H1 (cell line): Measurements from ENCODE around the gene HLA-DRB1. TPM values are rescaled to one million over a fixed set of nuclear protein-coding genes. Genes with fewer than 3 reads are reported as not detected.
A peak's percentile ranks its signal among the peaks of the same experiment; 100 is the strongest.

Source experiments
- CTCF ChIA-PET: fragments of 300-600 bp; sonication (Branson Sonifier 250); formaldehyde crosslinking; loops from one replicate; lab custom pipeline; 2021; ENCODE audit not compliant: partially characterized antibody; lab: Charles Lee
- POLR2A ChIA-PET: fragments of 300-600 bp; sonication (Branson Sonifier 250); formaldehyde crosslinking; loops from one replicate; lab custom pipeline; 2021; ENCODE audit warnings: inconsistent platforms; ENCODE audit not compliant: partially characterized antibody; lab: Charles Lee
- DNase-seq, 2 experiments: peaks; one replicate each; pipeline versions ENCODE4 v3.0.0 to v3.0.0-alpha.2; 2010 to 2022; ENCODE audit warnings: low spot score in 2 of 2, low read depth in 1 of 2, mixed read lengths in 1 of 2
- FAIRE-seq: peaks from 2 replicates; lab custom pipeline; 2011; peaks lifted over from hg19 to GRCh38; lab: Jason Lieb, UNC
- H2AFZ ChIP-seq: 2 replicates; pipeline ENCODE4 v1.8.1; 2012; ENCODE audit warnings: low read length, inconsistent platforms
- H2AK5ac ChIP-seq: 2 replicates; pipeline ENCODE4 v1.6.1; 2013; ENCODE audit warnings: low read depth, low read length
- H2BK120ac ChIP-seq: replicated peaks from 2 replicates; pipeline ENCODE3; 2013; ENCODE audit warnings: low read depth, low read length, inconsistent platforms
- H2BK12ac ChIP-seq: 2 replicates; pipeline ENCODE4 v1.6.1; 2013; ENCODE audit warnings: low read depth, low read length
- H2BK15ac ChIP-seq: 2 replicates; pipeline ENCODE4 v1.6.1; 2013; ENCODE audit warnings: low read length
- H2BK20ac ChIP-seq: 2 replicates; pipeline ENCODE4 v1.6.1; 2013; ENCODE audit warnings: low read length
- H2BK5ac ChIP-seq: 2 replicates; pipeline ENCODE4 v1.6.1; 2013; ENCODE audit warnings: low read depth, low read length
- H3K14ac ChIP-seq: 2 replicates; pipeline ENCODE4 v1.6.1; 2013; ENCODE audit warnings: inconsistent platforms; ENCODE audit not compliant: insufficient read length
- H3K18ac ChIP-seq: 2 replicates; pipeline ENCODE4 v1.6.1; 2013; ENCODE audit warnings: low read length; ENCODE audit errors: extremely low read depth
- H3K23ac ChIP-seq: 2 replicates; pipeline ENCODE4 v1.6.1; 2013; ENCODE audit warnings: inconsistent platforms; ENCODE audit not compliant: insufficient read length
- H3K23me2 ChIP-seq: 2 replicates; pipeline ENCODE4 v1.6.1; 2013; ENCODE audit warnings: low read depth, low read length
- H3K27ac ChIP-seq: 2 replicates; pipeline ENCODE4 v1.6.1; 2011; ENCODE audit warnings: low read depth, low read length, inconsistent platforms
- H3K27me3 ChIP-seq, 4 experiments: replicated peaks in 1 of 4; 1 replicate in 1 of 4; 2 replicates in 3 of 4; pipeline versions ENCODE4 v1.6.1 to v1.8.1; 2011 to 2013; ENCODE audit warnings: low read length in 3 of 4, mild to moderate bottlenecking in 3 of 4, inconsistent platforms in 2 of 4, mixed read lengths in 2 of 4, moderate library complexity in 1 of 4; ENCODE audit not compliant: control insufficient read depth in 3 of 4, insufficient read depth in 3 of 4; ENCODE audit errors: extremely low read depth in 1 of 4
- H3K36me3 ChIP-seq, 4 experiments: 2 replicates each; pipeline versions ENCODE4 v1.6.1 to v1.8.1; 2011 to 2013; ENCODE audit warnings: mild to moderate bottlenecking in 4 of 4, low read length in 3 of 4, moderate library complexity in 2 of 4, control low read depth in 1 of 4, inconsistent platforms in 1 of 4; ENCODE audit not compliant: insufficient read depth in 4 of 4, control insufficient read depth in 2 of 4
- H3K4ac ChIP-seq: replicated peaks from 2 replicates; pipeline ENCODE3; 2013; ENCODE audit warnings: low read length, low read depth, mixed read lengths, inconsistent platforms; ENCODE audit not compliant: insufficient read length
- H3K4me1 ChIP-seq, 4 experiments: replicated peaks in 1 of 4; 1 replicate in 1 of 4; 2 replicates in 3 of 4; pipeline versions ENCODE4 v1.6.1 to v1.8.1; 2011 to 2013; ENCODE audit warnings: low read length in 3 of 4, inconsistent platforms in 2 of 4, mixed read lengths in 1 of 4; ENCODE audit not compliant: insufficient read depth in 4 of 4, control insufficient read depth in 3 of 4
- H3K4me2 ChIP-seq, 2 experiments: 2 replicates each; pipeline versions ENCODE4 v1.6.1 to v1.8.1; 2011 to 2013; ENCODE audit warnings: low read depth in 2 of 2, low read length in 2 of 2, control low read depth in 1 of 2, inconsistent platforms in 1 of 2, mild to moderate bottlenecking in 1 of 2; ENCODE audit not compliant: insufficient read depth in 1 of 2
- H3K4me3 ChIP-seq, 4 experiments: fragments of 200-600, 300-600 bp in 1 of 4; sonication (generic), shearing (Covaris generic), sonication (Bioruptor Twin) in 1 of 4; 2 replicates each; pipeline versions ENCODE4 v1.5.1 to v1.8.1; 2011 to 2016; ENCODE audit warnings: low read length in 4 of 4, low read depth in 3 of 4, control low read depth in 2 of 4, inconsistent platforms in 2 of 4, mild to moderate bottlenecking in 2 of 4, mixed read lengths in 1 of 4, moderate library complexity in 1 of 4; ENCODE audit not compliant: insufficient read depth in 2 of 4; ENCODE audit errors: extremely low read depth in 1 of 4
- H3K56ac ChIP-seq: replicated peaks from 2 replicates; pipeline ENCODE3; 2013; ENCODE audit warnings: low read depth, mild to moderate bottlenecking, mixed read lengths, low read length, inconsistent platforms; ENCODE audit not compliant: insufficient read length
- H3K79me1 ChIP-seq: 2 replicates; pipeline ENCODE4 v1.6.1; 2013; ENCODE audit warnings: low read depth, low read length, control low read depth
- H3K79me2 ChIP-seq, 2 experiments: 2 replicates each; pipeline versions ENCODE4 v1.6.1 to v1.8.1; 2012 to 2013; ENCODE audit warnings: low read length in 2 of 2, mild to moderate bottlenecking in 2 of 2, inconsistent platforms in 1 of 2; ENCODE audit not compliant: insufficient read depth in 2 of 2, control insufficient read depth in 1 of 2
- H3K9ac ChIP-seq, 4 experiments: replicated peaks in 1 of 4; 1 replicate in 1 of 4; 2 replicates in 3 of 4; pipeline versions ENCODE4 v1.6.1 to v1.8.1; 2011 to 2013; ENCODE audit warnings: low read depth in 3 of 4, low read length in 3 of 4, control low read depth in 2 of 4, mild to moderate bottlenecking in 2 of 4, moderate library complexity in 2 of 4, inconsistent platforms in 1 of 4; ENCODE audit errors: extremely low read depth in 1 of 4
- H3K9me3 ChIP-seq, 2 experiments: 2 replicates each; pipeline versions ENCODE4 v1.6.1 to v1.8.1; 2012 to 2013; ENCODE audit warnings: mild to moderate bottlenecking in 2 of 2, moderate library complexity in 2 of 2, control low read depth in 1 of 2, inconsistent platforms in 1 of 2, low read depth in 1 of 2, low read length in 1 of 2, mixed read lengths in 1 of 2; ENCODE audit not compliant: insufficient read depth in 2 of 2
- H4K20me1 ChIP-seq, 2 experiments: replicated peaks in 1 of 2; 2 replicates each; pipeline versions ENCODE3 to v1.8.1; 2011 to 2013; ENCODE audit warnings: inconsistent platforms in 2 of 2, low read length in 2 of 2, mild to moderate bottlenecking in 1 of 2; ENCODE audit not compliant: insufficient read depth in 2 of 2, control insufficient read depth in 1 of 2
- H4K5ac ChIP-seq: 2 replicates; pipeline ENCODE4 v1.6.1; 2013; ENCODE audit warnings: low read length, low read depth, mixed read lengths, inconsistent platforms; ENCODE audit not compliant: insufficient read length
- H4K8ac ChIP-seq: 2 replicates; pipeline ENCODE4 v1.8.0; 2013; ENCODE audit warnings: mild to moderate bottlenecking, moderate library complexity, low read length, inconsistent platforms; ENCODE audit not compliant: insufficient read depth; ENCODE audit errors: extremely low read depth
- H4K91ac ChIP-seq: replicated peaks from 2 replicates; pipeline ENCODE3; 2013; ENCODE audit warnings: low read length, mixed read lengths, inconsistent platforms; ENCODE audit not compliant: insufficient read length
- RFX5 ChIP-seq: IDR thresholded peaks from 2 replicates; pipeline ENCODE4 v1.6.1; 2011; ENCODE audit warnings: low read depth, low read length, improper control_type of control experiment, borderline replicate concordance
- WGBS, 2 experiments: shearing (Covaris generic) in 1 of 2; methylation state at CpG; one replicate each; pipeline versions ENCODE4 v1.1.6 to v1.1.7; 2013 to 2015; ENCODE audit warnings: low lambda C conversion rate in 2 of 2, mixed read lengths in 2 of 2, inconsistent platforms in 1 of 2, low coverage in 1 of 2, missing lambda C conversion rate in 1 of 2; ENCODE audit not compliant: insufficient replicate concordance in 2 of 2, insufficient coverage in 1 of 2, insufficient read length in 1 of 2; ENCODE audit errors: extremely low coverage in 1 of 2, missing lambda C conversion rate in 1 of 2; 5-methylcytosine and 5-hydroxymethylcytosine counted together
- polyA plus RNA-seq, 7 experiments: library from polyadenylated mRNA; depleted of rRNA in 3 of 7; stranded (reverse) in 5 of 7; unstranded in 2 of 7; fragments of >200 nt in 5 of 7; fragments of 200-250 nt in 2 of 7; gene quantifications; 1 replicate in 5 of 7; 2 replicates in 1 of 7; 4 replicates in 1 of 7; pipeline versions ENCODE4 v1.2.1 to v1.2.3, GENCODE V29; 2011 to 2013; ENCODE audit warnings: missing spikeins in 2 of 7, mixed read lengths in 2 of 7
- total RNA-seq: library from RNA; stranded (reverse); fragmentation: NEBNext Ultra II Directional; extraction: Animal tissue kit (Norgen Biotek cat#: 25700); gene quantifications from 2 replicates; pipeline ENCODE4 v1.2.1, GENCODE V29; 2021
- TF ChIP-seq, protein P1 (sequence below), 3 experiments: IDR thresholded peaks; 1 replicate in 2 of 3; 2 replicates in 1 of 3; pipeline versions ENCODE4 v1.5.1 to v1.6.1; 2011; ENCODE audit warnings: low read length in 3 of 3, mild to moderate bottlenecking in 3 of 3, inconsistent platforms in 2 of 3, low read depth in 1 of 3, moderate library complexity in 1 of 3; ENCODE audit not compliant: insufficient read depth in 1 of 3; ENCODE audit errors: control extremely low read depth in 1 of 3

HLA-DRB1 gene
- total and polyA plus RNA-seq, 2 of the 8 experiments (the other 6 are each of a cell fraction or from before 2014, with no cell fraction given) = 6.7 to 7.5 TPM

DNA sequence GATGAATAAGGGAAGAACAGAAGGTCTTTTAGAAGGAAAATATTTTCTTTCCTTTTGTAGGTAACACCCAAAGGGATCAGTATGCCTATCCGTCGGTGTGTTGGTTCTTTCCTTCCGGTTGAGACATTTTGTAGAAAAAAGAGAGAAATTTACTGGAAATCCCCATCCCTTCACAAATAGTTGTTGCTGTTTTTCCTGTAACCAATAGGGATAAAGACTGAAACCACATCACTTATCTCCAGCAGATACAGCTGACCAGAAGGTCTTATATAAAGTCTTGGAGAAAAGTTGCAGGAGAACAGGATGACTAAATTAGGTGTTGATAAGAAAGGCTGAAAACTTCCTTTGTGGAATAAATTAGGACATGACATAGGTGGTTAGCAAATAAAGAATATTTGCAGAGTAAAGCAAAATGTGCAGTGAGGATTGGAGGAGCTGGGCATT, 14.8 kb upstream of the HLA-DRB1 start:
- H2BK12ac ChIP-seq = no peak overlapping the region
- no peak overlapping the region for H3K18ac ChIP-seq
- no peak overlapping the region for H3K27ac ChIP-seq
- ChIA-PET POLR2A (no interaction called here), CTCF (no interaction called here)
- H3K23me2 ChIP-seq = no peaks in the 10 kb centered on the region
- WGBS, 2 experiments = 56% methylated on average over 3 of the region's 3 CpGs; no CpG with 5 or more reads in 1 of the 2 experiments
- H3K56ac ChIP-seq = no peak overlapping the region
- DNase-seq = no peak
- H2BK120ac ChIP-seq = no peak overlapping the region
- H3K27me3 ChIP-seq = no peaks in the 10 kb centered on the region
- no peak overlapping the region for H3K9ac ChIP-seq
- H4K20me1 ChIP-seq = no peaks in the 10 kb centered on the region
- no peak overlapping the region for H3K4me2 ChIP-seq
- H4K8ac ChIP-seq = no peak overlapping the region
- no peak overlapping the region for H3K14ac ChIP-seq
- H2AFZ ChIP-seq = no peak overlapping the region
- H2BK15ac ChIP-seq = no peak overlapping the region
- no peak overlapping the region for H2BK5ac ChIP-seq
- no peaks in the 10 kb centered on the region for H3K9me3 ChIP-seq
- H2AK5ac ChIP-seq = no peak overlapping the region
- H3K36me3 ChIP-seq = no peaks in the 10 kb centered on the region
- no peaks in the 10 kb centered on the region for H3K79me2 ChIP-seq
- no peaks in the 10 kb centered on the region; a peak in 1 of 7 replicates for H3K4me1 ChIP-seq
- H2BK20ac ChIP-seq = no peak overlapping the region
- no peak overlapping the region for H4K5ac ChIP-seq
- H3K79me1 ChIP-seq = no peaks in the 10 kb centered on the region
- TF ChIP-seq, protein P1, sequence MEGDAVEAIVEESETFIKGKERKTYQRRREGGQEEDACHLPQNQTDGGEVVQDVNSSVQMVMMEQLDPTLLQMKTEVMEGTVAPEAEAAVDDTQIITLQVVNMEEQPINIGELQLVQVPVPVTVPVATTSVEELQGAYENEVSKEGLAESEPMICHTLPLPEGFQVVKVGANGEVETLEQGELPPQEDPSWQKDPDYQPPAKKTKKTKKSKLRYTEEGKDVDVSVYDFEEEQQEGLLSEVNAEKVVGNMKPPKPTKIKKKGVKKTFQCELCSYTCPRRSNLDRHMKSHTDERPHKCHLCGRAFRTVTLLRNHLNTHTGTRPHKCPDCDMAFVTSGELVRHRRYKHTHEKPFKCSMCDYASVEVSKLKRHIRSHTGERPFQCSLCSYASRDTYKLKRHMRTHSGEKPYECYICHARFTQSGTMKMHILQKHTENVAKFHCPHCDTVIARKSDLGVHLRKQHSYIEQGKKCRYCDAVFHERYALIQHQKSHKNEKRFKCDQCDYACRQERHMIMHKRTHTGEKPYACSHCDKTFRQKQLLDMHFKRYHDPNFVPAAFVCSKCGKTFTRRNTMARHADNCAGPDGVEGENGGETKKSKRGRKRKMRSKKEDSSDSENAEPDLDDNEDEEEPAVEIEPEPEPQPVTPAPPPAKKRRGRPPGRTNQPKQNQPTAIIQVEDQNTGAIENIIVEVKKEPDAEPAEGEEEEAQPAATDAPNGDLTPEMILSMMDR (IDR thresholded peaks at IDR 0.05; ENCODE audit: control extremely low read depth in 1 of 3, insufficient read depth in 1 of 3, low read depth in 1 of 3, low read length in 3 of 3) = no peak
- TF ChIP-seq RFX5 = peak; percentile 87
- no peak overlapping the region for H3K4ac ChIP-seq
- H3K4me3 ChIP-seq = no peak overlapping the region
- H4K91ac ChIP-seq = no peak overlapping the region
- no peak for FAIRE-seq
- no peak overlapping the region for H3K23ac ChIP-seq
